ENCODE measurements around the gene PLEKHH3. TPM values are rescaled to one million over a fixed set of nuclear protein-coding genes. Genes with fewer than 3 reads are reported as not detected.
"Not testable (repeated sequence)": the region's sequence is repeated elsewhere in the genome, so short reads cannot be mapped to it uniquely, and the experiment has no call there.

Gene PLEKHH3
- total RNA-seq, 4 donors from 2014 or later, result 41.0 to 55.8 (median 55.1) TPM

GRCh38 chr17:42667088-42667951 is 9.5 kb downstream of the PLEKHH3 start:
- no peak for TF ChIP-seq POLR2A (IDR thresholded peaks at IDR 0.05)
- no peak for TF ChIP-seq CTCF (IDR thresholded peaks at IDR 0.05)
- H3K36me3 ChIP-seq, result peaks cover 25 to 97% (median 39%) of the 10 kb centered on the region in 3 donors
- H3K4me1 ChIP-seq, result peaks cover 44 to 62% (median 49%) of the 10 kb centered on the region in 3 donors
- H3K9me3 ChIP-seq, result no peaks in the 10 kb centered on the region
- no peak overlapping the region for H3K4me3 ChIP-seq
- intact Hi-C loops (cut with DNase I), result no loop called here
- peaks cover 0 to 5% (median 0%) of the 10 kb centered on the region in 4 donors for H3K27me3 ChIP-seq
- DNase-seq, result no peak
- 20 to 36% methylated on average over 5 of the region's 7 CpGs for whole genome bisulfite sequencing, 2 donors
- H3K27ac ChIP-seq, result peak overlapping the region; percentile 72 to 98 (median 82)

GRCh38 chr17:42666126-42666525 is 10.7 kb downstream of the PLEKHH3 start:
- H3K27ac ChIP-seq, result peak overlapping the region in 3 of 4 donors; percentile 72 to 98 (median 78)
- 81 to 89% methylated on average over 8 to 9 of the region's 16 CpGs for WGBS, 2 donors
- DNase-seq; H3K27me3 ChIP-seq; H3K4me3 ChIP-seq; intact Hi-C loops (cut with DNase I); H3K9me3 ChIP-seq: not testable (repeated sequence)
- peaks cover 18 to 97% (median 34%) of the 10 kb centered on the region in 3 donors for H3K36me3 ChIP-seq
- peaks cover 32 to 55% (median 40%) of the 10 kb centered on the region in 3 donors for H3K4me1 ChIP-seq

- Histone ChIP-seq H3K36me3 (peaks cover 17 to 93% (median 29%) of the 10 kb centered on the region in 3 donors), H3K27ac (peak overlapping the region in 2 of 4 donors; percentile 34 to 98), H3K4me1 (peaks cover 26 to 55% (median 38%) of the 10 kb centered on the region in 3 donors), H3K27me3 (no peaks in the 10 kb centered on the region), H3K4me3 (no peak overlapping the region), H3K9me3 (no peaks in the 10 kb centered on the region)
- DNase-seq, result no peak
- intact Hi-C loops (cut with DNase I), result no loop called here
- TF ChIP-seq POLR2A (IDR thresholded peaks at IDR 0.05) (no peak), CTCF (IDR thresholded peaks at IDR 0.05) (no peak)
- 87 to 98% methylated on average over 12 to 13 of the region's 14 CpGs for WGBS, 2 donors
Measured at GRCh38 chr17:42665581-42666001, 11.2 kb downstream of the PLEKHH3 start.

- no peak overlapping the region for H3K4me3 ChIP-seq
- WGBS, 2 donors, result 33 to 46% methylated on average over 7 of the region's 7 CpGs
- H3K36me3 ChIP-seq, result peaks cover 5 to 46% (median 6%) of the 10 kb centered on the region in 3 donors
- TF ChIP-seq POLR2A (IDR thresholded peaks at IDR 0.05) (no peak), CTCF (IDR thresholded peaks at IDR 0.05) (no peak)
- H3K9me3 ChIP-seq, result no peaks in the 10 kb centered on the region
- intact Hi-C loops (cut with DNase I), result no loop called here
- no peaks in the 10 kb centered on the region for H3K27me3 ChIP-seq
- peaks cover 5 to 31% (median 13%) of the 10 kb centered on the region in 3 donors for H3K4me1 ChIP-seq
- DNase-seq, result no peak
- H3K27ac ChIP-seq, result peak overlapping the region in 2 of 4 donors; percentile 34 to 57
Measured at GRCh38 chr17:42660692-42661345, 16.0 kb downstream of the PLEKHH3 start.

GRCh38 chr17:42659932-42660274 is 16.9 kb downstream of the PLEKHH3 start:
- no CpG with 5 or more reads among the region's 14 CpGs for WGBS, 2 donors
- Histone ChIP-seq H3K4me1 (peaks cover 5 to 35% (median 13%) of the 10 kb centered on the region in 3 donors), H3K36me3 (peaks cover 0 to 37% (median 0%) of the 10 kb centered on the region in 3 donors), H3K4me3 (peak overlapping the region; percentile 61 to 85 (median 63)), H3K27ac (peak overlapping the region; percentile 73 to 88 (median 80))
- H3K9me3 ChIP-seq; DNase-seq; H3K27me3 ChIP-seq; intact Hi-C loops (cut with DNase I): not testable (repeated sequence)

All from esophagus squamous epithelium (tissue), 5 donors.